ENCODE measurements around the gene MED4.
"Not testable (repeated sequence)": the region's sequence is repeated elsewhere in the genome, so short reads cannot be mapped to it uniquely, and the experiment has no call there.

Gene MED4

GRCh38 chr13:48094404-48094780, 512 bp downstream of the MED4 start:
- no peak for DNase-seq (ENCODE audit: low read depth in 2 of 2)

GRCh38 chr13:48093588-48093987, 1.3 kb downstream of the MED4 start:
- DNase-seq (ENCODE audit: low read depth in 2 of 2), result no peak

- DNase-seq (ENCODE audit: low read depth in 2 of 2), result no peak
Observed at GRCh38 chr13:48086272-48086671, 8.6 kb downstream of the MED4 start.

GRCh38 chr13:48081739-48082138, 13.2 kb downstream of the MED4 start:
- DNase-seq (ENCODE audit: low read depth in 2 of 2), result no peak

- no peak for DNase-seq (ENCODE audit: low read depth in 2 of 2)
Observed at GRCh38 chr13:48078251-48078656, 16.6 kb downstream of the MED4 start.

GRCh38 chr13:48074006-48074405, 20.9 kb downstream of the MED4 start:
- DNase-seq (ENCODE audit: low read depth in 2 of 2), result no peak

GRCh38 chr13:48072787-48073186, 22.1 kb downstream of the MED4 start:
- no peak for DNase-seq (ENCODE audit: low read depth in 2 of 2)

- no peak for DNase-seq (ENCODE audit: low read depth in 2 of 2)
Observed at GRCh38 chr13:48072304-48072703, 22.6 kb downstream of the MED4 start.

- DNase-seq (ENCODE audit: low read depth in 2 of 2), result no peak
Observed at GRCh38 chr13:48070942-48071341, 24.0 kb downstream of the MED4 start.

GRCh38 chr13:48069573-48069972, 25.3 kb downstream of the MED4 start:
- DNase-seq (ENCODE audit: low read depth in 2 of 2), result no peak

GRCh38 chr13:48068952-48069351, 26.0 kb downstream of the MED4 start:
- DNase-seq (ENCODE audit: low read depth in 2 of 2), result no peak

GRCh38 chr13:48068036-48068435, 26.9 kb downstream of the MED4 start:
- no peak for DNase-seq (ENCODE audit: low read depth in 2 of 2)

- DNase-seq (ENCODE audit: low read depth in 2 of 2), result no peak
Observed at GRCh38 chr13:48066310-48066989, 28.5 kb downstream of the MED4 start.

- DNase-seq (ENCODE audit: low read depth in 2 of 2), result not testable (repeated sequence)
Observed at GRCh38 chr13:48059951-48060350, 35.0 kb downstream of the MED4 start.

GRCh38 chr13:48058536-48058935, 36.4 kb downstream of the MED4 start:
- DNase-seq (ENCODE audit: low read depth in 2 of 2), result not testable (repeated sequence)

GRCh38 chr13:48055712-48056111, 39.2 kb downstream of the MED4 start:
- DNase-seq (ENCODE audit: low read depth in 2 of 2), result no peak

- no peak for DNase-seq (ENCODE audit: low read depth in 2 of 2)
Observed at GRCh38 chr13:48054601-48055000, 40.3 kb downstream of the MED4 start.

GRCh38 chr13:48050550-48050949, 44.4 kb downstream of the MED4 start:
- no peak for DNase-seq (ENCODE audit: low read depth in 2 of 2)

GRCh38 chr13:48043789-48044503, 51.0 kb downstream of the MED4 start:
- DNase-seq (ENCODE audit: low read depth in 2 of 2), result no peak

GRCh38 chr13:48042894-48043293, 52.0 kb downstream of the MED4 start:
- DNase-seq (ENCODE audit: low read depth in 2 of 2), result no peak

- no peak for DNase-seq (ENCODE audit: low read depth in 2 of 2)
Observed at GRCh38 chr13:48040896-48041295, 54.0 kb downstream of the MED4 start.

- no peak for DNase-seq (ENCODE audit: low read depth in 2 of 2)
Observed at GRCh38 chr13:48040049-48040448, 54.9 kb downstream of the MED4 start.

GRCh38 chr13:48038761-48039160, 56.1 kb downstream of the MED4 start:
- DNase-seq (ENCODE audit: low read depth in 2 of 2), result no peak

Measured in activated CD8-positive, alpha-beta memory T cell treated with anti-CD3 and anti-CD28 coated beads for 4 hours (primary cell).